NCI-H128 (cell line): Measurements from ENCODE around the gene OR2A42.
"Not testable (repeated sequence)": the region's sequence is repeated elsewhere in the genome, so short reads cannot be mapped to it uniquely, and the experiment has no call there.

Source experiments
- DNase-seq: peaks from one replicate; lab custom pipeline; 2025; ENCODE audit not compliant: unreplicated experiment; lab: John Stamatoyannopoulos, UW

Gene OR2A42, protein sequence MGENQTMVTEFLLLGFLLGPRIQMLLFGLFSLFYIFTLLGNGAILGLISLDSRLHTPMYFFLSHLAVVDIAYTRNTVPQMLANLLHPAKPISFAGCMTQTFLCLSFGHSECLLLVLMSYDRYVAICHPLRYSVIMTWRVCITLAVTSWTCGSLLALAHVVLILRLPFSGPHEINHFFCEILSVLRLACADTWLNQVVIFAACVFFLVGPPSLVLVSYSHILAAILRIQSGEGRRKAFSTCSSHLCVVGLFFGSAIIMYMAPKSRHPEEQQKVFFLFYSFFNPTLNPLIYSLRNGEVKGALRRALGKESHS

DNA sequence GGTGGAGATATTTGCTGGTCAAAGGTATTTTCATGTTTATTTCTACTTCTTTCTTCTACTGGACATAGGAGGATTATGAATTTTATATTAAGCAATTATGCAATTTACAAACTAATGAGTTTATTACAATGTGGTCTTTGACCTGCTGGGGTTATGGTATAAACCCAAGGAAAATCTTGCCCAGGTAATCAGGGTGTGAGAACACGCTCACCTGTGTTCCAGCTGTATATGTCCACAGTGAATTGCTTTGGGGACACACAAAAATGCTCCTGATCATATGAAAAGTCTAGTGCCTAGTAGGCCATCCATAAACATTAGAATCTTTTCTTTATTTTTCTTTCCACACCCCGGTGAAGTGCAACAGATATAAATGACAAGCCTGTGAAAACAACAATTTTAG lies at the start of gene OR2A42:
Gene OR2A42, minus strand, starts transcription at position 241 of the 400 bp plus-strand sequence. CDS start 6,762 bp downstream, outside the sequence.
- not testable (repeated sequence) for DNase-seq

DNA sequence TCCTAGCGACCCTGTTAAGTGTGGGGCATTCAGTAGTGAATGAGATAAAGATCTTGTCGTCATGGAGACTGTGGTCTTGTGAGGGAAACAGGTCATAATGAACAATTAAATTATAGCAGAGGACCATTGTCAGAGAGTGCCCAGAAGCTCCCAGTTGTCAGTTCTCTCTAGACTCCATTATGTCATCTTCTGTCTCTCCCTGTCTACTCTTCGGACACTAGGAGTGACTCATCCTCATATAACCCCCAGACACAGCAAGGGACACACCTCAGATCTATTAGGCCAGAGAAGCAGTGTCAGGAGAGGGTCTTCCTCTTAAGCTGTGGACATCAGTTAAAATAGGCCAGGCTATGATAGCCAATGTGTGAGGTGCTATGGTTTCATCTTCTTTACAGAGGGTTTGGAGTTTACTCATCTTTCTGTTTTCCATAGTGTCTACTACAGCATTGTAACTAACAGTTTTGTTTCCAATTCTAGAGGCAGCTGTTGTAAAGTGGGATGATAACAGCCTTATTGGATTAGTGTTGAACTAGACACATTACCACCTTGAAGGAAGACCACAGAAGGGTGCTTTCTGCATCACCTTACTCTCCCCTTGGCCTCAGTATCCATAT lies 47.9 kb upstream of the OR2A42 start:
- DNase-seq = not testable (repeated sequence)

- DNase-seq = not testable (repeated sequence)
Measured at GRCh38 chr7:144283716-144284115, 44.3 kb upstream of the OR2A42 start.

DNA sequence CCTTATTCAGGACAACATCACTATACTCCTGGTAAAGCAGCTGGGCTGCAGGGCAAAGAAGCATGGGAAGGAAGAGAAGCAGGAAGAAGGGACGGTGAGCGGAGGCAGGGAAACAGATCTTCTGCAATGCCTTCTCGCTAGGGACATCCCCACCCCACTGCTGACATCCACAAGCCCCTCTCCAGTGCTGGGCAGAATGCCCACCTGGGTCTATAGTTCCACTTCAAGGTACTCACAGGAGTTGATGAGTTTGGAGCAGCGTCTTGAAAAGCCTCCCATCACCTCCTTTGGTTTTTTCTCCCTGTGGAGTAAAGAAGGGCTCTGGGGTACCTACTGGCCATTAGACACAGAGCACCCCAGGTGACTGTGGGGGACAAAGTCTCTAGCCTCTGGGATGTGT lies 43.1 kb upstream of the OR2A42 start:
- not testable (repeated sequence) for DNase-seq

GRCh38 chr7:144281981-144282380 lies 42.6 kb upstream of the OR2A42 start:
- not testable (repeated sequence) for DNase-seq

DNA sequence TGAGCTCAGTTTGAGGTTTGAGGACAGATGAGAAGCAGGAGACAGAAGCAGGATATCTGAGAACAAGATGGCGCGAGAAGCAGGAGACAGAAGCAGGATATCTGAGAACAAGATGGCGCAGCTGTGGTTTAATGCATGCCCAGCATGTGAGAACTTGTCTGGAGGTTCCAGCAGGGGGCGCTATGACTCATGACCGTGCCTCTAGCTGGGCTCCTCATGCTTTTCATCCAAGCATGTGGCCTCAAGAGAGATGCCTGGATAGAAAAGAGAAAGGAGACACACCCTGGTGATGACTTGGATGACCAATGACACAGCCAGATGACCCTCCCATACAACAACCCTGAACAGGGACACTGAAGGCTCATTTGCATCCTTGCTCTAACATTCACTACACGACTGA lies 40.6 kb upstream of the OR2A42 start:
- DNase-seq = not testable (repeated sequence)

DNA sequence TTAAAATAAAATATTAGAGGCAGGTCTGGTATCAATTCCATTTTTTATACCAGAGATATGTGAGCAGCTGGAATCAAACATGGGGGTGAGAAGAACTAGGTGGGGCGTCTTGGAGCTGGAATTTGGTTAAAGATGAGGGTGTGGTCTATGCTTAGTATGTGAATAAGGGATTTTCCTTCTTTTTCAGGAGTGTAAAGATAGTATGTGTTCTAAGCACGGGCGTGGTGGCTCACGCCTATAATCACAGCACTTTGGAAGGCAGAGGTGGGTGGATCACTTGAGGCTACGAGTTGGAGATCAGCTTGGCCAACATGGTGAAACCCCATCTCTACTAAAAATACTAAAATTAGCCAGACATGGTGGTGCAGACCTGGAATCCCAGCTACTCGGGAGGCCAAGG lies 35.9 kb upstream of the OR2A42 start:
- not testable (repeated sequence) for DNase-seq

DNA sequence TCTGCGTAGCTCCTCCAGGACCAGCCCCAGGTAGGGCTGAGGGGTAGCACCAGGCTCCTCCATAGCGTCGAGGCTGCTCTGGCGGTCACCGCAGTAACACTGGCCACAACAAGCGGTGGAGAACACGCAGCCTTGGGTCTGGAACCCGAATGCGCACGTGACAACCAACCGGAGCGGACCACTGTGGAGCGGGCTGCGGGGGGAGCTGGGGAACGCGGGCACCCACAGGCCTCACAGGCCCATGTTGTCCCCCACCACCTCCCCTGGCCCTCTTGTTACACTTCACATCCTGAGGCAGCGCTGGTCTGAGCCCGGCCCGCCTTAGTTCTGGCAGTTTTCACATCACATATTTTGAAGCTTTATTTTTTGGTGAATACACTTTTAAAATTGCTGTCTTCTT lies 29.8 kb upstream of the OR2A42 start, which contains the start of gene CTAGE8:
Gene CTAGE8, minus strand, starts transcription at position 101 of the 400 bp plus-strand sequence. Its CDS starts 38 bp downstream, at position 63.
- not testable (repeated sequence) for DNase-seq

GRCh38 chr7:144264692-144265091 lies 25.3 kb upstream of the OR2A42 start, which contains the start of gene OR2A7:
OR2A7 (minus strand) TSS chr7:144264792; CDS start chr7:144259628, 5,164 bp downstream.
- not testable (repeated sequence) for DNase-seq

DNA sequence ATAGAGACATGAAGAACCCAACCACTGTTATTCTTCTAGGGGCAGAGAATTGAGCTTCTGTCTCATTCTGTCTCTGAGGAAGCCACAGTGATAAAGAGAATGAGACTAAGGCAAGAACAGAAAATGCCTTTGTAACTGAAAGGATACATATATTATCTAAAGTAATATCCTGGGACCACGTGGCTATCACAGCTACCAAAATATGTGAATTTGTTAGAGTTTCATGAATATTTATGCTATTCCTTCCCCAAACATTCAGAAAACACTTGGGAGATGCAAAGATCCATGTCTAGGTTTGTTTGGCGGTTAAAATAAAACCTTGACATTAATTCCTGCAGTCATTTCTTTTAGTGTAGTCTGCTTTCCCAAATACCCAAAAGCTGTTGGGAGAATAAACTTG lies 22.7 kb upstream of the OR2A42 start:
- not testable (repeated sequence) for DNase-seq

DNA sequence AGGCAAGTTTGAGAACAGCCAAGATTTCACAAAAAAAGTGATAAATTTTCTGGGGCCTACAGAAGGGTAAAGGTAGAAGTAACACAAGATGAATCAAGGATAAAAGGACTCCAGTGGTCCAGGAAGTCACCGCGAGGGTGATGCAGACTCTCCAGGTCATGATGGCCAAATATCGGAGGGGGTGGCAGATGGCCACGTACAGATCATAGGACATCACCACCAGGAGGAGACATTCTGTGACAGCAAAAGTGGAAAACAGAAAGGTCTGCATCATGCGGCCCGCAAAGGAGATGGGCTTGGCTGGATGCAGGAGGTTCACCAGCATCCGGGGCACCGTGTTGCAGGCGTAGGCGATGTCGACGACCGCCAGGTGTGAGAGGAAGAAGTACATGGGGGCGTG lies 19.7 kb upstream of the OR2A42 start:
- DNase-seq = not testable (repeated sequence)

DNA sequence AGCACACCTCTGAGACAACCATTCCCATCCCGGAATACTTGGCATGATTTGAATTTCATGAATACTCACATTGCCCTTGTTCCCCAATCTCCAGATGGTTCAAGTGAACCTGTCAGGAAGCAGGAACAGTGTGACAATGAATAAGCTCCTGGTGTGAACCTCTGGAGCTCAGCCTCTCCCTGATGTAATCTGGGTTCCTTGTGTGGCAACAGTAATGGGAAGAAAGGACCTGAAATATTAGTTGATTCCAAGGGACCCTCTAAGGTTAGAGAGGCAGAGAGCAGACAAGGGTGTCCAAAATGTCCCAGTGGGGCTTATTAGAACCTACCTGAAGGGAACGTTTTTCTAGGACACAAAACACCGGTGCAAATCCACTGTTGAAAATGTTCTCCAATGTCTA lies 16.7 kb upstream of the OR2A42 start:
- DNase-seq = no peak

GRCh38 chr7:144255471-144255897 lies 16.1 kb upstream of the OR2A42 start:
- no peak for DNase-seq

DNA sequence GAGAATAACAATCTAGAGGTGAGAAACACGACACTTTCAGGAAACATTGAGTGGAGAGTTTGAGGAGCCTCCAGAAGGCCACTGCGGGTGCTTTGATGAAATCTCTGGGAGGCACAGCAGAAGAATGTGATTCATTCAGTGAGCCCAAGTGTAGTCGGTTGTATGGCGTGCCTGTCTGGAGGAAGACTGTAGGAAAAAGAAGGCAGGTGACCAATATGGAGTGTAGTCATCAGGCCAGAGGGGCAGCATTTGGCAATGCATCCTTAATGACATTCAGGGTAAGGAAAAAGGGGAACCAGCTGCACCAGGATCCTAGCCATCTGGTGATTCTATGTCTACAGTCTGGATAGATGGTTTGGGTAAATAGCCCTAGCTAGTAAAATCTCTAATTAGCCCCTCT lies 12.9 kb upstream of the OR2A42 start:
- DNase-seq = not testable (repeated sequence)

- DNase-seq = not testable (repeated sequence)
Measured at GRCh38 chr7:144247674-144248330, 8.4 kb upstream of the OR2A42 start.

DNA sequence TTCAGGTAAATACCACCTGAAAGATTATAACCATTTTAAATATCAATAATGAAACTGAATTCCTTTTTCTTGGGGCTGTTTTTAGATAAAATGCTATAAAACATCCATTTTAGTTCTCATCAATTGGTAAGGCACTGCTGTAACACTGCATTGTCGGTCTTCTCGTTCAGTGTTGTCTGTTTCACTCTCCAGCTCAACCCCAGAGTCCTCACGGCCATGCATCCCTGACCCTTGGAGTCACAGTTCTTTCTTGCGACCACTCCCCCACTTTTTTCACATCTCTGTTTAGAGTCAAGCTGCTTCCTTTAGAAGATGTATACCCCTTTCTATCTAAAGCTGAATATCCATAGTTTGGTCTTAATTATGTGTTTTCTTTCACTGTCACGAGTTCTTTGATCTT lies 7.6 kb upstream of the OR2A42 start:
- not testable (repeated sequence) for DNase-seq

GRCh38 chr7:144245372-144245771 lies 6.0 kb upstream of the OR2A42 start:
- not testable (repeated sequence) for DNase-seq

GRCh38 chr7:144238530-144239082 lies 799 bp downstream of the OR2A42 start:
- not testable (repeated sequence) for DNase-seq

GRCh38 chr7:144233039-144233438 lies 6.4 kb downstream of the OR2A42 start:
- DNase-seq = not testable (repeated sequence)

DNA sequence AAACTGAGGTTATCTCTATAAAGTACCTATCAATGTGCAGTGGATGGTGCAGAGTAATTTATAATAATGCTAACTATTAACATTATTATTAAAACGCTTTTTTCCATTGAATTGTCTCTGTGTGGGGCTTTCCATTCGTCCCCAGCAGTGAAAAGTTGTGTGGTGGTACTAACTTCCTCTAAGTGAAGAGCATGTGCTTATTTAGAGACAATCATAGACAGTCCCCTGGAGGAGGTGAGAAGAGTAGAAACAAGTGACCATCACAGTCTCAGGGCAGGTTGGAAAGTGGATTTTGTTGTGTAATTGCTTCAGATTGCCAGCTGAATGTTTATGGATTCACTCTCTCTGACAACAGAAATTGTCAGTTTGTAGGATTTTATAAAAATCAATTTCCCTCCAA lies 8.4 kb downstream of the OR2A42 start:
- not testable (repeated sequence) for DNase-seq

- DNase-seq = not testable (repeated sequence)
Measured at GRCh38 chr7:144228810-144229209, 10.6 kb downstream of the OR2A42 start.
